Measurements from ENCODE around the gene EMX2. TPM values are rescaled to one million over a fixed set of nuclear protein-coding genes. Genes with fewer than 3 reads are reported as not detected.
"Not testable (repeated sequence)": the region's sequence is repeated elsewhere in the genome, so short reads cannot be mapped to it uniquely, and the experiment has no call there.

The EMX2 gene
- 1 to 10 TPM in 1 of 3 donors, under 1 TPM in 2; 0.03 to 1.1 (median 0.79) TPM for polyA plus RNA-seq

DNA sequence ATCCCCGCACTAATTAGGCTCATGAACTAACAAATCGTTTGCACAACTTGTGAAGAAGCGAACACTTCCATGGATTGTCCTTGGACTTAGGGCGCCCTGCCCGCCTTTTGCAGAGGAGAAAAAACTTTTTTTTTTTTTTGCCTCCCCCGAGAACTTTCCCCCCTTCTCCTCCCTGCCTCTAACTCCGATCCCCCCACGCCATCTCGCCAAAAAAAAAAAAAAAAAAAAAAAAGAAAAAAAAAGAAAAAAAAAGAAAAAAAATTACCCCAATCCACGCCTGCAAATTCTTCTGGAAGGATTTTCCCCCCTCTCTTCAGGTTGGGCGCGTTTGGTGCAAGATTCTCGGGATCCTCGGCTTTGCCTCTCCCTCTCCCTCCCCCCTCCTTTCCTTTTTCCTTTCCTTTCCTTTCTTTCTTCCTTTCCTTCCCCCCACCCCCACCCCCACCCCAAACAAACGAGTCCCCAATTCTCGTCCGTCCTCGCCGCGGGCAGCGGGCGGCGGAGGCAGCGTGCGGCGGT is at the start of gene EMX2:
Gene EMX2, plus strand, starts transcription at position 41 of the 519 bp plus-strand sequence. CDS start 522 bp downstream, outside the sequence.
- H3K27ac ChIP-seq (ENCODE audit: low read depth, low read length), result no peak within 1 kb of the TSS

DNA sequence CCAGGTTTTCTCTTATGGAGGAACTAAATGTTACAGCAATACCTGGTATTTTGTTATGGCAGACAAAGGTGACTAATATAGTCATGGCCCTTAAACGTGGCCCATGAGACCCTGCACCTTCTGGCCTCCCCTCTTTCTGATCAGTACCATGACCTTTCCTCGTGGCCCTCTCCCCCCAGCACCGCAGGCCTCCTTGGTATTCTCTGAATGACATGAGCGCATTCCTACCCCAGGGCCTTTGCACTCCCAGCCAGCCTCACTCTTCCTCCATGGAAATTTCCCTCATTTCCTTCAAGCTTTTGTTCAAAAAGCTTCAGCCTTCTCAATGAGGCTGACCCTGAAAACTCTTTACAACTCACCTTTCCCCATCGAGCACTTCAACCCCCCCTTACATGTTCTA is 46.5 kb upstream of the EMX2 start:
- 44 to 50% (median 46%) methylated on average over 5 of the region's 5 CpGs for WGBS, 3 donors

More for the DNA sequence above, at the start of gene EMX2:
- WGBS, 3 donors, result 4 to 12% (median 11%) methylated on average over 23 to 25 of the region's 26 CpGs

DNA sequence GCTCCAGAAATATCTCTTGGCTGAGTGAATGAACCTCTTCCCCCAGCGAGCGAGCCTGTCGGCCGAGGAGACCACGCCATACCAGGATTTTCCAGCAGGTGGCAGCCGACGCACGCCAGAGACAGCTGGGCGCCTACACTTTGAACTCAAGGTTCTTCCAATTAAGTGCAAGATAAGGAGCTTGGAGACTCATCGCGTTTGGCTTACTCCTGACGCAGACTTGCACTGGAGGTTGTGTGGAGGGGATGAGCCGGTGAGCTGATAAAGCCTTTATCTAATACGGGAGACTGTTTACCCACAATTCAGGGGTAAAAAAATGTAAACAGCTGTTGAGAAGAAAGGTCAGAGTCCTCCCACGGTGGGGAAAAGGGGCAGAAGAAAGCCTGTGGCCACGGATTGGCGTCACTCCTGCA is 45.9 kb upstream of the EMX2 start:
- no peak overlapping the region for H3K27ac ChIP-seq (ENCODE audit: low read depth, low read length)
- 3 to 10% (median 9%) methylated on average over 17 of the region's 17 CpGs for WGBS, 3 donors

More for the DNA sequence above, 46.5 kb upstream of the EMX2 start:
- H3K27ac ChIP-seq (ENCODE audit: low read depth, low read length), result no peak overlapping the region

DNA sequence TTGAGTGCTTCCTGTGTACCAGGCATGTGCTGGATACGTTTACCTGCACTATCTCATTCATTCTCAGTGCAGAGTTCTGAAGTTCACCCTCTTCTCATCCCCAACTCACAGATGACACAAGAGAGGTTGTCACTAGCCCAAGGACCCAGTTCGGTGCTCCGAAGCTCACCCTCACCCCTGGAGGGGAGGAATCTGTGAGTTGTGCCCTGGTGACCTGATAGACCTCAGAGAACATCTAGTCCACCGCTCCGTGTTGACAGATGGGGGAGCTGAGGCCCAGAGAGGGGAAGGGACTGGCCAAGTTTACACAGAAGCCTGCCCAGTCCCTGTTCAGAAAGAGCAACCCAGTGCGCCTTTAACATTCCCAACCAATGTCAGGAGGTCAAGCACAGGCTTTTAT is 44.8 kb upstream of the EMX2 start:
- WGBS, 3 donors, result 78 to 81% (median 79%) methylated on average over 6 of the region's 6 CpGs
- H3K27ac ChIP-seq (ENCODE audit: low read depth, low read length), result no peak overlapping the region

DNA sequence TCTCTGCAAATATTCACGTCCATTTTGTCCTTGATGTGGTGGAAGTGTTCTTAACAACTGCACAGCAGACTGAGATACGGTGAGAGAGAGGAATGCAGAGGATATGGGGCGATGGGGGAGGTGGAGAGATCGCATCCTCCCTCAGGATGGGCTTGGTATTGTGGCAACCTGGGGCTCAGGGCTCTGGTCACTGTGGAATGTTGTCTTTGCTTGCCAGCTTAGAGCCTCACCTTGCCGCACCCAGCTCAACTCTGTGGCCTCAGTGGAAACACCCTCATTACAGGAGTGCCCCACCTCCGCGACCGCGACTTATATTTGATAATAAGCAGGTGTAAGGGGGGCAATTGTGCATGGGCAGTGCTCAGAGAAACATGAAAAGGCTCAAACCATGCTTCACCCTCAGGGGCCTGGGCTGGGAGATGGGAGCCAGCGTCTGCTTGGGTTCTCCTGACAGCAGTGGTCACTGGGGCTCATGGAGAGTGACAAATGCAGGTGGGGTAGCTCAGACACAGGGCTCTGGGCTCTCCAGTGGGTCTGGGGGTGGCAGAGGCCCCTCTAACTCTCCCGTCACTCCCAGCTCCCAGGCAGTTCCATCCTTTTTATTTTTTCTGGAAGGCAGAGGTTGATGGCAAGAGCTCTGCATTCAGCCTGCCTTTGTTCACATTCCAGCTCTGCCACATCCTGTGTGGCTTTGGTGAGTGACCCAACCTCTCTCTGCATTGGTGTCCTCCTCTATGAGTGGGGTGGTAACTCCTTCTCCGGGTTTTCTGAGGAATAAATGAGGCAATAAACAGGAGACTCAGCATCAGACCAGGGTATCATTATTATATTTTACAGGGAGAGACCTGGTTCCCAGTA is 43.1 kb upstream of the EMX2 start:
- H3K27ac ChIP-seq (ENCODE audit: low read depth, low read length), result no peak overlapping the region
- 71 to 84% (median 84%) methylated on average over 12 of the region's 12 CpGs for WGBS, 3 donors

DNA sequence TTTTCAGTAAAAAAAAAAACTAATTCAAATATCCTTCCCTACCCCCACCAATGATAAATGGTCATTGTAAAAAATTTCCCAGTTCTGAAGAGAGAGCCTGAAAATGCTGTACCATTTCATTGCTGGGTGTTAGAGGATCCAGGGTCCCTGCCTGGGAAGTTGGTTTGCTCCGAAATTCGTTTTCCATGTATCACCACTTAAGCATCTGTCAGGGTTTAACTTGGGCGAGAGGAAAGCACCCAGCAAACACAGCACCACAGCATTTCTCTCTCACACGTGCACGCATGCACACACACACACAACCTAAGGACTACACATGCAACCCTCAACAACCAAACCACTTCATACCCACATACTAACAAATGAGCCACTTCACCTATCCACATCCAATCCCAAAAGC is 42.1 kb upstream of the EMX2 start:
- no peak overlapping the region for H3K27ac ChIP-seq (ENCODE audit: low read depth, low read length)
- WGBS, 3 donors, result 82 to 85% (median 85%) methylated on average over 5 of the region's 5 CpGs

DNA sequence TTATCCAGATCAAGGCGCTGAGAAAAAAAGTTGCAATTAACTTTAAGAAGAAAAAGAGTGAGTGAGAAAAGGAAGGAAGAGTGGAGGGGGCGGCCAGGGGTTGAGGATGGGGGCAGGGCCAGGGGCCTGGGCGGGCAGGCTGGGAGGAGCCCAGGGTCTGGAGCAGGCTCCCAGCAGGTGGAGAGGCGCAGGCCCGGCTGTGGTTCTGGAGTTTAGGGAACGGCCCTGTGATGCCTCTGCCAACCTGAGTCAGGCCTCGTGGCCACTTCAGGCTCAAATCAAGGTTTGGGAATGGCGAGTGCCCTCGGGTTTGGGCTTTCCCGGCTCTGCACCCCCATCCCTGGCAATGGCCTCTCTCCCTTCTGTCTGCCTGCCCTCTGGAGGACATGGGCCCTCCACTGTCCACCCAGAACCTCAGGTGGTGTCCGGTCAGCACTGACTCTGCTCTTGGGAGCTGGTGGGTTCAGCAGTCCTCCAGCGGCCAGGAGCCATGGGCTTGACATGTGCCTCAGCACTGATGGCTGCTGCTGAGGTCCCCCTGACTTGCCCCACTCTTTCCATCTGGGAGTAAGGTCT is 41.0 kb upstream of the EMX2 start:
- H3K27ac ChIP-seq (ENCODE audit: low read depth, low read length), result no peak overlapping the region
- WGBS, 3 donors, result 79 to 89% (median 81%) methylated on average over 11 to 12 of the region's 12 CpGs

DNA sequence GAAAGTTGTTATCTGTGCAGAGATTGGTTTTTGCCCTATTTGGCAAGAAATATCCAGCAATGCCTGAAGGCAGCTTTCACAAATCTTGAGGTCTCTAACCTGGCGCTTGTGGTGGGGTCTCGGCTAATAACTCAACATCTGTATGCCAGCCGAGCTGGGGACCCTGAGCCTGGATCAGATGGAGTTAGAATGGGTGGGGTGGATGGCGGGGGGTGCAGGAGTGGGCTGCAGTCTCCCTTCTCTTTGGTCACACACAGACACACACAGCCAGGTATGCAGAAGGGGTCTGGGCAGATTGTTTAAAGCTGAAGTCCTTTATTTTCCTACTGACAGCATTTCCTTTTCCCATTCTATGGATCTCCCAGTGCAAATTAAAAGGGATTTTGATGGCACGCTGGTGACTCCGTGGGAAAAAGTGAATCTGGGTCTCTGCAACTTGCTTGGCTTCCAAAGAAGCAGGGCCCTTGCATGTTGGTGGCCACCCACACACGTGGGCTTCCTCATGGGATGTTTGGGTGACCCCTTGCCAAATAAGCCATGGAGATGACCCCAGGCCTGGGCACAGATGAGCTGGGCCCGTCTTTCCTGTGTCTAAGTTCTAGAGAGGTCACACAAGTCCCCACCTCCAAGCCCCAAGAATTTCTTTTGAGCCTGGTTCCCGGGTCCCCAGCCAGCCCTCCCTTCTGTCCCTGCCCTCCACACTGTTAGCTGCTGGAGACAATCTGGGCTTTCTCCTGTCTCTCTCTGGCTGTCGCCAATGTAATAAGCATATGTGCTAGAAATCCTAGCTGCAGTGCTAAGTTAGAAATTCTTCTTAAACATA is 39.9 kb upstream of the EMX2 start:
- H3K27ac ChIP-seq (ENCODE audit: low read depth, low read length), result no peak overlapping the region
- whole genome bisulfite sequencing, 3 donors, result 57 to 72% (median 70%) methylated on average over 10 of the region's 10 CpGs

DNA sequence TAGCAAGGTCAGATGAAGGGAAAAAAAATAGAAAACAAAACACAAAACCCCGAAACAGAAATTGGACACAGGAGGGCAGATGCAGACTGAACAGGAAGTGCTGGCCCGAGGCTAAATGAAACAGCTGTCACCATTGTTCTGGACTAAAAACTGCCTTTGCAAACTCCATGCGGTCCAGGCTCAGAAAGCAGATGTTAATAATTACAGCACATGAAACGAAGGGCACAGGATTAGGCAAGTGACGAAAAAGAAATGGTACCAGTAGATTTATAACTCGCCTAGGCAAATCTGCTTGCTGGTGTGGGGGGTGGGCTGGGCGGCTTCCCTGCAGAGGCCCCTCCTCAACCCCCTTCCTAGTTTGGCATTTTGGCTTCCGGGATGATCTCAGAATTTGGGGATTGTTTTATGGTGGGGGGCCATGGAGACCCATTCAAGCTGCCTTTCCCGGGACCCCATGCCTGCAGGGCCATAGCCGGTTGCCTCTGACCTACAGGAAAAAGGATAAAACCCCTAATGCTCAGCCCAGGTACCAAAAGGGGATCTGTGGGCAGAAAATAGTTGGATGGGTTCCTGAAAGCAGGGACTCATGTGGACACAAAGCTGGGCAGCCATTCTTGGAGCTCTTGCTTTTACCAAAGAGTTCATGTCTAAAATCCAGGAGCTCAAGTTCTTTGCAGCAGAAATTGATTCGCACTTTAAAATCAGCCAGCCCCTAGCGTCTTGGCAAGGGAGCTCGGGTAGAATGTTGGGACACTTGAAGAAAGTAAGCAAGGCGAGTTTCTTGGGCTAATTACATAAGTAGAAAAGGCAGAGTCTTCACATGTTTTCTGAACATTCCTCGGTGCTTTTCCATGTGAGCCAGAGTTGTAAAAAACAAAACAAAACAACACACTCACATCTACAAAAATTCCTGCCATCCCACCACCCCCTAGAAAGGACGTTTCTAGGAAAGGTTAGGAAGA is 39.0 kb upstream of the EMX2 start:
- no peak overlapping the region for H3K27ac ChIP-seq (ENCODE audit: low read depth, low read length)
- WGBS, 3 donors, result 50 to 58% (median 54%) methylated on average over 16 of the region's 16 CpGs

DNA sequence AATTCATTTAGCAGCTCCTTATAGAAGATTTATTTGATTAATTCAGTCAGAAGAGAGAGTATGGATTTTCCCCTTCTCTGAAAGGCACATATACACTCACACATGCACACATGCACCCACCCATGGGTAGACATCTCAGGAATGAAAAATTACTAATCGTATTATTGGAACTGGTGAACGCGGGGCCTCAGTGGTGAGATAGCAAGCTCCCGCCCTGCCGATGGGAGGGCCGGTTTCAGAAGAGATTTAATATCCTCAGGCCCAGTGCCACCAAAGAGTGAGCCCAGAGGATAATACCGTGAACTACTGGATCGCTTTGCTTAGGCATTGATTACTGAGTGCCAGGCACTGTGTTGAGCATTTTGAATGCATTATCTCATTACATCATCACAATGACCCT is 38.0 kb upstream of the EMX2 start:
- H3K27ac ChIP-seq (ENCODE audit: low read depth, low read length), result no peak overlapping the region
- WGBS, 3 donors, result 86 to 92% (median 91%) methylated on average over 8 of the region's 8 CpGs

DNA sequence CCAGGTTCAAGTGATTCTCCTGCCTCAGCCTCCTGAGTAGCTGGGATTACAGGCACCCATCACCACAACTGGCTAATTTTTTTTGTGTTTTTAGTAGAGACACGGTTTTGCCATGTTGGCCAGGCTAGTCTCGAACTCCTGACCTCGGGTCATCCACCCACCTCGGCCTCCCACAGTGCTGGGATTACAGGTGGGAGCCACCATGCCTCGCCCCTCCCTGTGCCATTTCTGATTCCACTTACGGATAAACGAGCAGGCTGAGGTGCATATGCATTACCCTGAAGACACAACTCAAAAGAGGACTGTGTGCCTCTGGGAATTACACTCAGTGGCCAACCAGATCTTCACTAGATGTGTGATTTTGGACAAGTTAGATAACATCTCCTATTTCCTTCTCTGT is 35.5 kb upstream of the EMX2 start:
- 70 to 85% (median 85%) methylated on average over 7 of the region's 7 CpGs for WGBS, 3 donors

DNA sequence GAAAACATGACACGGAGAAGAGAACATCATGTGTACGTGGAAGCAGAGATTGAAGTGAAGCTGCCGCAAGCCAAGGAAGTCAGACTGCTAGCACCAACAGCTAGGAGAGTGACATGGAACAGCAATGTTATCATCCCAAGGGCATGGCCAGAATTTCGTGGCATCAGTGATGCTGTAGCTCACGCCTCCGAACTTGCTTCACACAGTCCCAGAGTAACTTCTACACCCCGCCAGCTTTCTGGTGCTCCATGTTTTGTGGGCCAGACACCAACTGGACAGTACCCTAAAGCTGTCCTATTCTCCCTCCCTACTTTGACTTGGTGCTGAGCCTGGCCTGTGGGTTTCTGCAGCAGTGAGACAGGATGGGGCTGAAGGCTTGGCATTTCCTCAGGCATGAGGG is 33.0 kb upstream of the EMX2 start:
- H3K27ac ChIP-seq (ENCODE audit: low read depth, low read length), result no peak overlapping the region
- WGBS, 3 donors, result 81 to 89% (median 86%) methylated on average over 7 of the region's 7 CpGs

More for the DNA sequence above, 35.5 kb upstream of the EMX2 start:
- not testable (repeated sequence) for H3K27ac ChIP-seq (ENCODE audit: low read depth, low read length)

DNA sequence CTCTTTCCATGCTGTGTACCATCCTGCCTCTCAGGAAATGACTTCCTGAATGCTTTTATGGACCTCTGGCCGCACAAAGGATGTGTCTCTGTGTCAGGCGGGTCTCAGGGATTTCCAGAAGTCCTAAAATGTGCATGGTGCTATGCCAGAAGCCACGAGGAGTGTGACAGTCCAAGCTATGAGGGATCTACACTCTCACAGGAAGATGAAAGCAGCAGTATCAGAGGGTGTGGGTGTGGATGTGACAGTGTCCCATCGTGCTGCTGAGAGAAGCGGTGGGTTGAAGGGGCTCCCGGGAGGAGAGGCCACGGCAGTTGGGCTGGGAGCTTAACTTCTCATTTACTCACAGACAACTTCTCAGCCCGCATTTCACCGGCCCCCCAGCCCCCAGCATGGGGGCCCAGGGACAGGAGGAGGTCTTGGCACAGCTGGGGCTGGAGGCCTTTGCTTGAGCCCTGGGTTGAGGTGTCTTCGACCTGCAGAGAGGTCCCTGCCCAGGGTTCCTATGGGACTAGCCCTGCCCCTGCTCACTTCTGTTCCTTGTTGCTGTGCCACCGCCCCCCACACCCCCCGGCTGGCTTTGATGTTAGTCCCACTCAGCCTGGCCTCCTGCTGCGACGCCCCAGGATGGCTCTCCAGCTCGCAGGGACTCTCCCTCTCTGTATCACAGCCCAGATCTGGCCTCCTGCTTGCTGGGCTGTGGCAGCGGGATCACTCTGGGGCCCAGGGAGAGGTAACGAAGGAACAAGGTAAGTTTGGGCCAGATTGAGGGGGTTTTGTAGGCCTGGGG is 30.8 kb upstream of the EMX2 start:
- no peak overlapping the region for H3K27ac ChIP-seq (ENCODE audit: low read depth, low read length)
- 55 to 61% (median 58%) methylated on average over 15 to 17 of the region's 17 CpGs for WGBS, 3 donors

DNA sequence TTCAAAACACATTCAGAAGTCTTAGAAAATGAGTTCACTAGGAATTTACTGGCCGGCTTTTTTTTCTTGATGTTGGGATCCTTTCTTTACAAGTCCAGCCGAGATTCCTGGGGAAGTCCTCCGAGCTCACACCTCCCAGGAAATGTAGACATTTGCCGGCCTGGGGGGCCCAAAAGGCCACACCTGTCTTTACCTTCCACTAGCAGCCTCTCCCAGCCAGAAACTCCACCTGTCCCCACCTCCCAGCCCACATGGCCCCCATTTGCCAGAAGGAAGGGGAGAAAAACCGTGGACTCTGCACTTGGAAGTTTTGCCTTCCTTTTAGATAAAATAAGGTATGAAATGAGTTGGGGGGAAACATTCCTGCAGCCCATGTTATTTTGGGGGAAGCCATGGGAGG is 27.6 kb upstream of the EMX2 start:
- WGBS, 3 donors, result 67 to 76% (median 67%) methylated on average over 5 of the region's 5 CpGs

DNA sequence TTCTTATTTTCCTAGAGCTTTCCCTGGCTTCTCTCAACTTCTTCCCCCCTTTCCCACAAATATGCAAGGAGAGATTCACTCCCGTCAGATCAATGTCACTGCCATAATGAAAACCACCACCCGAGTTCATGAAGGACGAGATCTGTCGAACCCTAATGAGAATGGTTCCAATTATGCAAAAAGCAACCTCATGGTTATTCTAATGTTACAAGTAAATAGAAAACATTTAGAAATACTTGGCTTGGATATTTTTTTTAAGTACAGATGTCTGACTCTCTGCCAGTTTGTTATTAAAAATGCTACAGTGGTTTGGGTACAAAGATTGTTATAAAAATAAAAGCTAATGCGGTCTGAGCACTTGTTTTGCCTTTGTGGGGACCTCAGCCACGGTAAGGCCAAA is 25.9 kb upstream of the EMX2 start:
- H3K27ac ChIP-seq (ENCODE audit: low read depth, low read length), result no peak overlapping the region
- WGBS, 3 donors, result 71 to 82% (median 81%) methylated on average over 6 of the region's 6 CpGs

More for the DNA sequence above, 27.6 kb upstream of the EMX2 start:
- no peak overlapping the region for H3K27ac ChIP-seq (ENCODE audit: low read depth, low read length)

DNA sequence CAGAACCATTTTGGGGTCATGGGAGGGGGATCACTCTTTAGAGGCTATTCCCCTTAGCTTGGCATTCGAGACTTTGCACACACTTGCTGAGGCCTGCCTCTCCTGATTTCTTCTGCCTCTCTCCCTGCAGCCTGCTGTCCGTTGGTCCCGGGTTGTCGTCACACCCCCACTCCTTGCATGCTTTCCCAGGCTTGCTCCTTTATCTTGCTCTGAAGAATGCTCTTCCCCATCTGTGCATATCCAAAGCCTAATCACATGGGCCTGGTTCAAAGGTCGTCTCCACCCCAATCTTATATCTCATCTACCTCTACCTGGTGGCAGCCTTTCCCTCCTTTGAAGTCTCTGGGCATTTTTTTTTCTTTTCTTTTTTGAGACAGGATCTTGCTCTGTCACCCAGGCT is 24.3 kb upstream of the EMX2 start:
- H3K27ac ChIP-seq (ENCODE audit: low read depth, low read length), result no peak overlapping the region
- 34 to 66% (median 65%) methylated on average over 5 of the region's 5 CpGs for WGBS, 3 donors

DNA sequence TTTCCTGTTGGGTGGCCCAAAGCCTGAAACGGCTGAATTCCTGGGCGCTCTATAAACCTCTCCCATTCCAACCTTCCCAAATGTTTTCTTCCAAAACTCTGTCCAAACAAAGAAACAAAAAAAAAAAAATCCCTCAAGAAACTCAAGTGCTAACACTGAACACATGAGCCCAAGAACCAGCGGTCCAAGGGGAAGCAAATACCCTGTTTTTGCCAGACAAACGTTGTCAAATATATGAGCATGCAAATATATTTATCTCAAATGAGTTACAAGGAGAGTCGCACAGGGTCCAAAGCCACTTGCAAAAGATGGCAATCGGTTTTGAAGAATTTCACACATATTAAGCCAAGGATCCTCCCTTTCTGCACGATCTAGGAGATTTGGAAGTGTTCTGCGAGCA is 23.3 kb upstream of the EMX2 start:
- no peak overlapping the region for H3K27ac ChIP-seq (ENCODE audit: low read depth, low read length)
- 62 to 69% (median 66%) methylated on average over 8 of the region's 8 CpGs for WGBS, 3 donors

Measured in adipose tissue (tissue), 3 donors.